GM19455 (cell line): ENCODE measurements around the gene EMSY.
"Not testable (repeated sequence)": the region's sequence is repeated elsewhere in the genome, so short reads cannot be mapped to it uniquely, and the experiment has no call there.

Experiments
- ATAC-seq: cut with Tn5 transposase; IDR thresholded peaks from one replicate; pipeline ENCODE4 v1.9.1; 2021; ENCODE audit not compliant: unreplicated experiment

EMSY gene

GRCh38 chr11:76567261-76567660 is 122.4 kb downstream of the EMSY start:
- ATAC-seq = no peak

- ATAC-seq = no peak
Measured at GRCh38 chr11:76568139-76568538, 123.3 kb downstream of the EMSY start.

- no peak for ATAC-seq
Measured at GRCh38 chr11:76568621-76569020, 123.8 kb downstream of the EMSY start.

GRCh38 chr11:76572181-76572875 is 127.5 kb downstream of the EMSY start:
- not testable (repeated sequence) for ATAC-seq

- ATAC-seq = no peak
Measured at GRCh38 chr11:76574406-76574805, 129.6 kb downstream of the EMSY start.

GRCh38 chr11:76574879-76575278 is 130.1 kb downstream of the EMSY start:
- no peak for ATAC-seq

- no peak for ATAC-seq
Measured at GRCh38 chr11:76577226-76577920, 132.6 kb downstream of the EMSY start.

GRCh38 chr11:76577921-76578653 is 133.3 kb downstream of the EMSY start:
- no peak for ATAC-seq

GRCh38 chr11:76578654-76579055 is 133.8 kb downstream of the EMSY start:
- no peak for ATAC-seq

- no peak for ATAC-seq
Measured at GRCh38 chr11:76579056-76579751, 134.4 kb downstream of the EMSY start.

GRCh38 chr11:76579752-76580151 is 134.9 kb downstream of the EMSY start:
- no peak for ATAC-seq

GRCh38 chr11:76582471-76582870 is 137.7 kb downstream of the EMSY start:
- not testable (repeated sequence) for ATAC-seq

- no peak for ATAC-seq
Measured at GRCh38 chr11:76587820-76588454, 143.1 kb downstream of the EMSY start.

- no peak for ATAC-seq
Measured at GRCh38 chr11:76588455-76589325, 143.9 kb downstream of the EMSY start.

- ATAC-seq = no peak
Measured at GRCh38 chr11:76589477-76589876, 144.7 kb downstream of the EMSY start.

GRCh38 chr11:76589964-76590950 is 145.4 kb downstream of the EMSY start:
- no peak for ATAC-seq

GRCh38 chr11:76591416-76591815 is 146.6 kb downstream of the EMSY start:
- no peak for ATAC-seq

- ATAC-seq = no peak
Measured at GRCh38 chr11:76592025-76592914, 147.5 kb downstream of the EMSY start.
